Transverse colon (tissue), 4 donors: ENCODE measurements around the gene ATG16L1. TPM values are rescaled to one million over a fixed set of nuclear protein-coding genes. Genes with fewer than 3 reads are reported as not detected.

Experiments
- DNase-seq: peaks from one replicate; pipeline ENCODE4 v3.0.0-alpha.2; 2019
- H3K27ac ChIP-seq, 4 donors: fragments of 200-600 bp; sonication (generic); 2 replicates each; pipeline ENCODE4 v1.5.1; 2016 to 2018; ENCODE audit warnings: inconsistent platforms in 4 of 4
- H3K27me3 ChIP-seq: fragments of 200-600 bp; sonication (generic); 2 replicates; pipeline ENCODE4 v1.5.1; 2017; ENCODE audit warnings: inconsistent platforms
- H3K36me3 ChIP-seq, 4 donors: fragments of 200-600 bp; sonication (generic); 2 replicates each; pipeline ENCODE4 v1.5.1; 2017 to 2019; ENCODE audit warnings: inconsistent platforms in 4 of 4
- H3K4me1 ChIP-seq, 4 donors: fragments of 200-600 bp; sonication (generic); 2 replicates each; pipeline ENCODE4 v1.5.1; 2017 to 2020; ENCODE audit warnings: inconsistent platforms in 4 of 4
- H3K4me3 ChIP-seq, 4 donors: fragments of 200-600 bp; sonication (generic); 1 replicate in 1 of 4; 2 replicates in 3 of 4; pipeline versions ENCODE4 v1.5.1 to v1.6.1; 2017 to 2019; ENCODE audit warnings: inconsistent platforms in 4 of 4
- H3K9me3 ChIP-seq, 2 donors: fragments of 200-600 bp; sonication (generic); 2 replicates each; pipeline ENCODE4 v1.5.1; 2017 to 2019; ENCODE audit warnings: inconsistent platforms in 2 of 2
- EP300 ChIP-seq: sonication (generic); formaldehyde crosslinking; IDR thresholded peaks from one replicate; pipeline ENCODE4 v1.6.1; 2017; ENCODE audit warnings: antibody characterized with exemption, low read depth
- POLR2A ChIP-seq: fragments of 450-650 bp; IDR thresholded peaks from one replicate; pipeline ENCODE4 v1.6.1; 2016; ENCODE audit warnings: antibody characterized with exemption, mild to moderate bottlenecking, moderate library complexity
- POLR2AphosphoS5 ChIP-seq, 3 donors: sonication (generic); formaldehyde crosslinking; IDR thresholded peaks; one replicate each; pipeline ENCODE4 v1.6.1; 2016; ENCODE audit warnings: antibody characterized with exemption in 3 of 3
- WGBS, 2 donors: methylation state at CpG; one replicate each; pipeline ENCODE4 v1.1.5; 2018; ENCODE audit warnings: low coverage in 1 of 2; 5-methylcytosine and 5-hydroxymethylcytosine counted together
- in situ Hi-C, 4 donors: fragments of 200-750 bp; cut with MboI; loops; one replicate each; pipeline versions ENCODE4 v1.15.0 to v1.15.1; 2017; ENCODE audit warnings: low sequenced_read_pairs in 3 of 4, low pct_ligation_motif_present in 1 of 4, low pct_unique_long_range_greater_than_20kb in 1 of 4
- intact Hi-C: fragments of 100-400 bp; cut with DNase I; formaldehyde crosslinking; loops from one replicate; pipeline ENCODE4 v1.15.1; 2023; ENCODE audit warnings: low total_unique reads
- total RNA-seq, 4 donors: library from RNA; depleted of rRNA; stranded (reverse); fragments of >200 nt; gene quantifications; one replicate each; pipeline ENCODE4 v1.1.0, GENCODE V29; 2016
- TF ChIP-seq, protein P1 (sequence below), 5 experiments: fragments of 200-600 bp in 3 of 5; fragments of 450-650 bp in 2 of 5; sonication (generic) in 3 of 5; IDR thresholded peaks; 1 replicate in 2 of 5; 2 replicates in 3 of 5; pipeline ENCODE4 v1.5.1; 2016 to 2017; ENCODE audit warnings: antibody characterized with exemption in 5 of 5, inconsistent platforms in 3 of 5, mild to moderate bottlenecking in 2 of 5, moderate library complexity in 1 of 5

The ATG16L1 gene
- total RNA-seq, 4 donors from 2014 or later: 10.1 to 101 (median 50.3) TPM

DNA sequence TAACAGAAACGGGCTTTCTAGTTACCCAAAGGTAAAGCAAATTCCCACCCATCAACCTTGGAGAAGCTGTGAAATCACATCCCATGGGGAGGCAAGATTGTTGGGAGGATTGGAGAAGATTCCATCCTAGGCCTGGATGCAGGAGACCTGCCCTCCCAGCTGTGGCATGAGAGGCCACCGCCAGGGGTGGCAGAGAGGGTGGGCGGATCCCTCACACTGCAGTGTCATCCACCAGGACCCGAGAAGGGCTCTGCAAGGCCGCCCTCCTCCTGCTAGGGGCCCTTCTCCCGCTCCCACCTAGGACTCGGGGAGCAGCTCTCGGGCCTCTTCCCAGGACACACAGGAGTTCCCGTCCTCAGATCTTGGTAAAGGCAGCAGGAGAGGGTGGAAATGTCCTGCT, 15.5 kb upstream of the ATG16L1 start:
- no peaks in the 10 kb centered on the region for H3K36me3 ChIP-seq
- WGBS, 2 donors: 63 to 67% methylated on average over 1 to 9 of the region's 9 CpGs
- H3K4me3 ChIP-seq: no peak overlapping the region
- DNase-seq: no peak
- intact Hi-C loops (no loop called here), in situ Hi-C loops (loop anchor here in 2 of 4 donors (25.0 kb wide), 1 partner anchor 624 kb away; no protein-coding TSS in a partner anchor)
- peaks cover 0 to 5% (median 0%) of the 10 kb centered on the region in 4 donors for H3K4me1 ChIP-seq
- H3K27ac ChIP-seq: no peak overlapping the region
- H3K9me3 ChIP-seq: no peaks in the 10 kb centered on the region
- H3K27me3 ChIP-seq: no peaks in the 10 kb centered on the region
- TF ChIP-seq, protein P1, sequence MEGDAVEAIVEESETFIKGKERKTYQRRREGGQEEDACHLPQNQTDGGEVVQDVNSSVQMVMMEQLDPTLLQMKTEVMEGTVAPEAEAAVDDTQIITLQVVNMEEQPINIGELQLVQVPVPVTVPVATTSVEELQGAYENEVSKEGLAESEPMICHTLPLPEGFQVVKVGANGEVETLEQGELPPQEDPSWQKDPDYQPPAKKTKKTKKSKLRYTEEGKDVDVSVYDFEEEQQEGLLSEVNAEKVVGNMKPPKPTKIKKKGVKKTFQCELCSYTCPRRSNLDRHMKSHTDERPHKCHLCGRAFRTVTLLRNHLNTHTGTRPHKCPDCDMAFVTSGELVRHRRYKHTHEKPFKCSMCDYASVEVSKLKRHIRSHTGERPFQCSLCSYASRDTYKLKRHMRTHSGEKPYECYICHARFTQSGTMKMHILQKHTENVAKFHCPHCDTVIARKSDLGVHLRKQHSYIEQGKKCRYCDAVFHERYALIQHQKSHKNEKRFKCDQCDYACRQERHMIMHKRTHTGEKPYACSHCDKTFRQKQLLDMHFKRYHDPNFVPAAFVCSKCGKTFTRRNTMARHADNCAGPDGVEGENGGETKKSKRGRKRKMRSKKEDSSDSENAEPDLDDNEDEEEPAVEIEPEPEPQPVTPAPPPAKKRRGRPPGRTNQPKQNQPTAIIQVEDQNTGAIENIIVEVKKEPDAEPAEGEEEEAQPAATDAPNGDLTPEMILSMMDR (IDR thresholded peaks at IDR 0.05): no peak

DNA sequence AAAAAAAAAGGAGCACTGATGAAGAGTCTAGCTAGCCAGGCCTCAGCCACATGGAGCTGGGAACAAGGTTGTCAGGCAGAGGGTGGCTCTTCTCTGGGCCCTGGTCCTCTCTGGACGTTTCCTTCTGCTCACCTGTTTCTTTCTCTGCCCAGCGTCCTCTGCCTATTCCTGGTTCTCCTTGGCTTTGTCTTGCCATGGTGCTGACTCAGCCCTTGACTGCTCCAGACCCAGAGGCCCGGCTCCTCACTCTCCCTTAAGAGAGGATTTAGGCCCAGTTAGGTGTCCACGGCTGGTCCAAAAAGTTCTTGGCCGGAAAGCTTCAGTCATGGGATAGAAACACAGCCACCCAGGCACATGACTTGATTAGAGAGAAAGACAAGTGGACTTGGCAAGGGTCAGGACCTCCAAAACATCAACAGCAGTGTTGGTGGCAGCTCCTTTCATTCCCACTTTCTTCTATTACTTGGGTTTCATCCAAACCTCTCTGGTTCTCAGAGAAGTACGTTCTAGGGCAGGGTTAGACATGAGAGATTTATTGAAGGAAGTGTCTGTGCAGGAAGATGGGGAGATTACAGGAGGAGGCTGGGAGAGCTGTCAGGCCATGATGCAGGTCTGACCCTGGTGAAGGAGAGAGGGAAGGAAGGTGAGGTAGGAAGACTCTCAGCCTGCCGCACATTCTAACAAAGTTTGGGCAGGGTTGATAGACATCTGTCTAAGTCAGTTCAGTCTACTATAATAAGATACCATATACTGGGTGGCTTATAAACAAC, 14.5 kb upstream of the ATG16L1 start:
- in situ Hi-C loops (loop anchor here in 2 of 4 donors (25.0 kb wide), 1 partner anchor 625 kb away; no protein-coding TSS in a partner anchor), intact Hi-C loops (no loop called here)
- Histone ChIP-seq H3K27ac (no peak overlapping the region), H3K36me3 (no peaks in the 10 kb centered on the region), H3K4me1 (peaks cover 0 to 13% (median 5%) of the 10 kb centered on the region in 4 donors), H3K4me3 (no peak overlapping the region), H3K9me3 (no peaks in the 10 kb centered on the region), H3K27me3 (no peaks in the 10 kb centered on the region)
- 78 to 85% methylated on average over 2 to 7 of the region's 7 CpGs for WGBS, 2 donors
- no peak for DNase-seq
- TF ChIP-seq POLR2A: no peak
- TF ChIP-seq EP300: no peak
- TF ChIP-seq POLR2AphosphoS5 (IDR thresholded peaks at IDR 0.05): no peak
- TF ChIP-seq, protein P1 (IDR thresholded peaks at IDR 0.05): no peak

DNA sequence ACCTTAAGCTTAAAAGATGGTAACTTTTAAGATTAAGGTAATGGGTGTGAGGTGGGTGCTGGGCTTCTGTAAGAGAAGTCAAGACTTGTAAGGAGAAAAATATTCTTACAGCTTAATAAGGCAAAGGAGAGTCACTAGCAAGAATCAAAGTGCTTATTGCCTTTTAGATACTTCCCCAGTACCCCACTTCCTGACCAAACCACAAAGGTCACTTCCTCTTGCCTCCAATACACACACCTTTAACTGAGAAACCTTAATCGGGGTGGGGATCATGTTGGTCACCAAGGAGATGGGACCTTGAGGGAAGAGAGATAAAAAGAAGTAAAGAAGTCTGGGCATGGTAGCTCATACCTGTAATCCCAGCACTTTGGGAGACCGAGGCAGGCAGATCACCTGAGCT, 10.6 kb upstream of the ATG16L1 start:
- Histone ChIP-seq H3K4me1 (peaks cover 0 to 17% (median 6%) of the 10 kb centered on the region in 4 donors), H3K4me3 (no peak overlapping the region), H3K36me3 (no peaks in the 10 kb centered on the region), H3K27ac (no peak overlapping the region), H3K27me3 (no peaks in the 10 kb centered on the region), H3K9me3 (no peaks in the 10 kb centered on the region)
- 43% methylated on average over 2 of the region's 2 CpGs; no CpG with 5 or more reads in 1 of the 2 donors for WGBS, 2 donors
- in situ Hi-C loops (loop anchor here in 2 of 4 donors (25.0 kb wide), 1 partner anchor 629 kb away; no protein-coding TSS in a partner anchor), intact Hi-C loops (loop anchor here (10.0 kb wide), 1 partner anchor 626 kb away; no protein-coding TSS in a partner anchor)
- DNase-seq: no peak
- TF ChIP-seq POLR2AphosphoS5 (IDR thresholded peaks at IDR 0.05) (no peak), EP300 (no peak), POLR2A (no peak)
- TF ChIP-seq, protein P1 (IDR thresholded peaks at IDR 0.05): no peak

DNA sequence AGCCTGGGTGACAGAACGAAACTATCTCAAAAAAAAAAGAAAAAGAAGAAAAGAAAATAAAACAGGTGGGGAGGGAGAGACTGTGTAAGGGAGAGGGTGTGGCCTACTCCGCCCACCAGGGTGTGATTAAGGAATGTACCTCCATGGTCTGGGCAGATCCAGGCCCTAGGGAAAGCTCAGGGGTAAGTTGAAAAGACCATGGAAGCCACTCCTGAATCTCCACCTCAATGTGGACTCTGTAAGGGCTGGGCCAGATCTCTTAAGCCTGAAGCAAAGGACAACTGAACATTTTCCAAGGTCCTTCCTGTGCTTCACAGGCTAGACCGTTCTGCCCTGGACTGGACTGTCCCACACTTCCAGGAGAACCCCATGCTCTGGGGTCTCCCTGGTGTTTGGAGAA, 9.7 kb upstream of the ATG16L1 start:
- WGBS, 2 donors: 56 to 74% methylated on average over 2 to 3 of the region's 3 CpGs
- intact Hi-C loops: loop anchor here (10.0 kb wide), 1 partner anchor 627 kb away; no protein-coding TSS in a partner anchor
- in situ Hi-C loops: loop anchor here in 2 of 4 donors (25.0 kb wide), 1 partner anchor 630 kb away; no protein-coding TSS in a partner anchor
- H3K27ac ChIP-seq: peak overlapping the region; percentile 8 to 57 (median 18)
- H3K36me3 ChIP-seq: no peaks in the 10 kb centered on the region
- no peak overlapping the region for H3K4me3 ChIP-seq
- no peaks in the 10 kb centered on the region for H3K27me3 ChIP-seq
- peak; percentile 46 for DNase-seq
- H3K9me3 ChIP-seq: no peaks in the 10 kb centered on the region
- peaks cover 0 to 20% (median 6%) of the 10 kb centered on the region in 4 donors for H3K4me1 ChIP-seq
- TF ChIP-seq, protein P1 (IDR thresholded peaks at IDR 0.05): no peak
- TF ChIP-seq EP300: no peak
- no peak for TF ChIP-seq POLR2A
- no peak for TF ChIP-seq POLR2AphosphoS5 (IDR thresholded peaks at IDR 0.05)
